Measurements from ENCODE around the gene ZNF383. TPM values are rescaled to one million over a fixed set of nuclear protein-coding genes. Genes with fewer than 3 reads are reported as not detected.
"Not testable (repeated sequence)": the region's sequence is repeated elsewhere in the genome, so short reads cannot be mapped to it uniquely, and the experiment has no call there.

ZNF383 gene
- total and polyA plus RNA-seq, 2 of the 4 experiments (the other 2 are of a cell fraction) = 2.4 to 4.5 TPM

DNA sequence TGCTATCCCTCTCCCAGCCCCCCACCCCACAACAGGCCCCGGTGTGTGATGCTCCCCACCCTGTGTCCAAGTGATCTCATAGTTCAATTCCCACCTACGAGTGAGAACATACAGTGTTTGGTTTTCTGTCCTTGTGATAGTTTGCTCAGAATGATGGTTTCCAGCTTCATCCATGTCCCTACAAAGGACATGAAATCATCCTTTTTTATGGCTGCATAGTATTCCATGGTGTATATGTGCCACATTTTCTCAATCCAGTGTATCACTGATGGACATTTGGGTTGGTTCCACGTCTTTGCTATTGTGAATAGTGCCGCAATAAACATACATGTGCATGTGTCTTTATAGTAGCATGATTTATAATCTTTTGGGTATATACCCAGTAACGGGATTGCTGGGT lies 20.9 kb upstream of the ZNF383 start:
- H4K91ac ChIP-seq (ENCODE audit: insufficient read depth, low read depth, low read length); H2AK5ac ChIP-seq (ENCODE audit: low read depth, low read length); H2AFZ ChIP-seq (replicated peaks; ENCODE audit: low read length, poor library complexity); dilution Hi-C loops (cut with HindIII; ENCODE audit: low sequenced_read_pairs, unreplicated experiment); H4K5ac ChIP-seq (ENCODE audit: low read depth, low read length); in situ Hi-C loops (cut with MboI; ENCODE audit: low sequenced_read_pairs); H3K4ac ChIP-seq (ENCODE audit: low read depth, low read length); H2BK120ac ChIP-seq (ENCODE audit: low read depth, low read length); H3K4me2 ChIP-seq (ENCODE audit: low read depth, low read length); intact Hi-C loops (cut with micrococcal nuclease); H3K27ac ChIP-seq (ENCODE audit: insufficient read depth, low read length); H2BK20ac ChIP-seq (ENCODE audit: low read depth, low read length); H3K14ac ChIP-seq (replicated peaks; ENCODE audit: low read depth, low read length); ATAC-seq (ENCODE audit: low read depth); H4K8ac ChIP-seq (ENCODE audit: low read depth in 2 of 2, low read length in 2 of 2); H3K27me3 ChIP-seq (ENCODE audit: control insufficient read depth, insufficient read depth, low read length); H4K20me1 ChIP-seq (ENCODE audit: insufficient read depth, low read length); H3K4me3 ChIP-seq (ENCODE audit: insufficient read depth, low read depth, low read length); DNase-seq; POLR2A ChIA-PET (ENCODE audit: unreplicated experiment); H2BK5ac ChIP-seq (ENCODE audit: low read depth, low read length, poor library complexity, severe bottlenecking); H3K56ac ChIP-seq (ENCODE audit: extremely low read depth, insufficient read depth, low read length); CTCF ChIA-PET; H2AK9ac ChIP-seq (replicated peaks; ENCODE audit: low read depth, low read length, poor library complexity); H3K9me3 ChIP-seq (ENCODE audit: control insufficient read depth, insufficient read depth, low read length); H3K18ac ChIP-seq (ENCODE audit: low read depth, low read length); H3K79me1 ChIP-seq (ENCODE audit: low read depth in 1 of 2, low read length in 2 of 2); H2BK15ac ChIP-seq (ENCODE audit: low read depth, low read length); BruUV-seq (replicated peaks); H3K9ac ChIP-seq (ENCODE audit: low read depth, low read length); H3K23ac ChIP-seq (ENCODE audit: low read depth, low read length); H3K4me1 ChIP-seq (ENCODE audit: control insufficient read depth, insufficient read depth, low read length); H3K9me1 ChIP-seq (ENCODE audit: insufficient read depth, low read length): not testable (repeated sequence)
- H3K36me3 ChIP-seq (ENCODE audit: control insufficient read depth, insufficient read depth, low read length) = peaks cover 18% of the 10 kb centered on the region
- no CpG with 5 or more reads among the region's 5 CpGs for WGBS, 2 experiments (ENCODE audit: extremely low coverage in 2 of 2, insufficient read length in 1 of 2)
